H1 (cell line): ENCODE data around the gene SRRT. TPM values are rescaled to one million over a fixed set of nuclear protein-coding genes. Genes with fewer than 3 reads are reported as not detected.

ENCODE experiments used
- CTCF ChIA-PET: fragments of 300-600 bp; sonication (Branson Sonifier 250); formaldehyde crosslinking; loops from one replicate; lab custom pipeline; 2021; ENCODE audit not compliant: partially characterized antibody; lab: Charles Lee
- POLR2A ChIA-PET: fragments of 300-600 bp; sonication (Branson Sonifier 250); formaldehyde crosslinking; loops from one replicate; lab custom pipeline; 2021; ENCODE audit warnings: inconsistent platforms; ENCODE audit not compliant: partially characterized antibody; lab: Charles Lee
- DNase-seq, 2 experiments: peaks; one replicate each; pipeline versions ENCODE4 v3.0.0 to v3.0.0-alpha.2; 2010 to 2022; ENCODE audit warnings: low spot score in 2 of 2, low read depth in 1 of 2, mixed read lengths in 1 of 2
- FAIRE-seq: peaks from 2 replicates; lab custom pipeline; 2011; peaks lifted over from hg19 to GRCh38; lab: Jason Lieb, UNC
- H2AFZ ChIP-seq: 2 replicates; pipeline ENCODE4 v1.8.1; 2012; ENCODE audit warnings: low read length, inconsistent platforms
- H2AK5ac ChIP-seq: 2 replicates; pipeline ENCODE4 v1.6.1; 2013; ENCODE audit warnings: low read depth, low read length
- H2BK120ac ChIP-seq: replicated peaks from 2 replicates; pipeline ENCODE3; 2013; ENCODE audit warnings: low read depth, low read length, inconsistent platforms
- H2BK12ac ChIP-seq: 2 replicates; pipeline ENCODE4 v1.6.1; 2013; ENCODE audit warnings: low read depth, low read length
- H2BK15ac ChIP-seq: 2 replicates; pipeline ENCODE4 v1.6.1; 2013; ENCODE audit warnings: low read length
- H2BK20ac ChIP-seq: 2 replicates; pipeline ENCODE4 v1.6.1; 2013; ENCODE audit warnings: low read length
- H2BK5ac ChIP-seq: 2 replicates; pipeline ENCODE4 v1.6.1; 2013; ENCODE audit warnings: low read depth, low read length
- H3K14ac ChIP-seq: 2 replicates; pipeline ENCODE4 v1.6.1; 2013; ENCODE audit warnings: inconsistent platforms; ENCODE audit not compliant: insufficient read length
- H3K18ac ChIP-seq: 2 replicates; pipeline ENCODE4 v1.6.1; 2013; ENCODE audit warnings: low read length; ENCODE audit errors: extremely low read depth
- H3K23ac ChIP-seq: 2 replicates; pipeline ENCODE4 v1.6.1; 2013; ENCODE audit warnings: inconsistent platforms; ENCODE audit not compliant: insufficient read length
- H3K23me2 ChIP-seq: 2 replicates; pipeline ENCODE4 v1.6.1; 2013; ENCODE audit warnings: low read depth, low read length
- H3K27ac ChIP-seq: 2 replicates; pipeline ENCODE4 v1.6.1; 2011; ENCODE audit warnings: low read depth, low read length, inconsistent platforms
- H3K27me3 ChIP-seq, 4 experiments: replicated peaks in 1 of 4; 1 replicate in 1 of 4; 2 replicates in 3 of 4; pipeline versions ENCODE4 v1.6.1 to v1.8.1; 2011 to 2013; ENCODE audit warnings: low read length in 3 of 4, mild to moderate bottlenecking in 3 of 4, inconsistent platforms in 2 of 4, mixed read lengths in 2 of 4, moderate library complexity in 1 of 4; ENCODE audit not compliant: control insufficient read depth in 3 of 4, insufficient read depth in 3 of 4; ENCODE audit errors: extremely low read depth in 1 of 4
- H3K36me3 ChIP-seq, 4 experiments: 2 replicates each; pipeline versions ENCODE4 v1.6.1 to v1.8.1; 2011 to 2013; ENCODE audit warnings: mild to moderate bottlenecking in 4 of 4, low read length in 3 of 4, moderate library complexity in 2 of 4, control low read depth in 1 of 4, inconsistent platforms in 1 of 4; ENCODE audit not compliant: insufficient read depth in 4 of 4, control insufficient read depth in 2 of 4
- H3K4ac ChIP-seq: replicated peaks from 2 replicates; pipeline ENCODE3; 2013; ENCODE audit warnings: low read length, low read depth, mixed read lengths, inconsistent platforms; ENCODE audit not compliant: insufficient read length
- H3K4me1 ChIP-seq, 4 experiments: replicated peaks in 1 of 4; 1 replicate in 1 of 4; 2 replicates in 3 of 4; pipeline versions ENCODE4 v1.6.1 to v1.8.1; 2011 to 2013; ENCODE audit warnings: low read length in 3 of 4, inconsistent platforms in 2 of 4, mixed read lengths in 1 of 4; ENCODE audit not compliant: insufficient read depth in 4 of 4, control insufficient read depth in 3 of 4
- H3K4me2 ChIP-seq, 2 experiments: 2 replicates each; pipeline versions ENCODE4 v1.6.1 to v1.8.1; 2011 to 2013; ENCODE audit warnings: low read depth in 2 of 2, low read length in 2 of 2, control low read depth in 1 of 2, inconsistent platforms in 1 of 2, mild to moderate bottlenecking in 1 of 2; ENCODE audit not compliant: insufficient read depth in 1 of 2
- H3K4me3 ChIP-seq, 4 experiments: fragments of 200-600, 300-600 bp in 1 of 4; sonication (generic), shearing (Covaris generic), sonication (Bioruptor Twin) in 1 of 4; 2 replicates each; pipeline versions ENCODE4 v1.5.1 to v1.8.1; 2011 to 2016; ENCODE audit warnings: low read length in 4 of 4, low read depth in 3 of 4, control low read depth in 2 of 4, inconsistent platforms in 2 of 4, mild to moderate bottlenecking in 2 of 4, mixed read lengths in 1 of 4, moderate library complexity in 1 of 4; ENCODE audit not compliant: insufficient read depth in 2 of 4; ENCODE audit errors: extremely low read depth in 1 of 4
- H3K56ac ChIP-seq: replicated peaks from 2 replicates; pipeline ENCODE3; 2013; ENCODE audit warnings: low read depth, mild to moderate bottlenecking, mixed read lengths, low read length, inconsistent platforms; ENCODE audit not compliant: insufficient read length
- H3K79me1 ChIP-seq: 2 replicates; pipeline ENCODE4 v1.6.1; 2013; ENCODE audit warnings: low read depth, low read length, control low read depth
- H3K79me2 ChIP-seq, 2 experiments: 2 replicates each; pipeline versions ENCODE4 v1.6.1 to v1.8.1; 2012 to 2013; ENCODE audit warnings: low read length in 2 of 2, mild to moderate bottlenecking in 2 of 2, inconsistent platforms in 1 of 2; ENCODE audit not compliant: insufficient read depth in 2 of 2, control insufficient read depth in 1 of 2
- H3K9ac ChIP-seq, 4 experiments: replicated peaks in 1 of 4; 1 replicate in 1 of 4; 2 replicates in 3 of 4; pipeline versions ENCODE4 v1.6.1 to v1.8.1; 2011 to 2013; ENCODE audit warnings: low read depth in 3 of 4, low read length in 3 of 4, control low read depth in 2 of 4, mild to moderate bottlenecking in 2 of 4, moderate library complexity in 2 of 4, inconsistent platforms in 1 of 4; ENCODE audit errors: extremely low read depth in 1 of 4
- H3K9me3 ChIP-seq, 2 experiments: 2 replicates each; pipeline versions ENCODE4 v1.6.1 to v1.8.1; 2012 to 2013; ENCODE audit warnings: mild to moderate bottlenecking in 2 of 2, moderate library complexity in 2 of 2, control low read depth in 1 of 2, inconsistent platforms in 1 of 2, low read depth in 1 of 2, low read length in 1 of 2, mixed read lengths in 1 of 2; ENCODE audit not compliant: insufficient read depth in 2 of 2
- H4K20me1 ChIP-seq, 2 experiments: replicated peaks in 1 of 2; 2 replicates each; pipeline versions ENCODE3 to v1.8.1; 2011 to 2013; ENCODE audit warnings: inconsistent platforms in 2 of 2, low read length in 2 of 2, mild to moderate bottlenecking in 1 of 2; ENCODE audit not compliant: insufficient read depth in 2 of 2, control insufficient read depth in 1 of 2
- H4K5ac ChIP-seq: 2 replicates; pipeline ENCODE4 v1.6.1; 2013; ENCODE audit warnings: low read length, low read depth, mixed read lengths, inconsistent platforms; ENCODE audit not compliant: insufficient read length
- H4K8ac ChIP-seq: 2 replicates; pipeline ENCODE4 v1.8.0; 2013; ENCODE audit warnings: mild to moderate bottlenecking, moderate library complexity, low read length, inconsistent platforms; ENCODE audit not compliant: insufficient read depth; ENCODE audit errors: extremely low read depth
- H4K91ac ChIP-seq: replicated peaks from 2 replicates; pipeline ENCODE3; 2013; ENCODE audit warnings: low read length, mixed read lengths, inconsistent platforms; ENCODE audit not compliant: insufficient read length
- NRF1 ChIP-seq: IDR thresholded peaks from 2 replicates; pipeline ENCODE4 v1.6.1; 2011; ENCODE audit warnings: mild to moderate bottlenecking, low read depth, low read length, improper control_type of control experiment
- ZNF274 ChIP-seq: IDR thresholded peaks from 2 replicates; pipeline ENCODE4 v1.7.0; 2012; ENCODE audit warnings: low read length, borderline replicate concordance; ENCODE audit errors: extremely low read depth
- WGBS, 2 experiments: shearing (Covaris generic) in 1 of 2; methylation state at CpG; one replicate each; pipeline versions ENCODE4 v1.1.6 to v1.1.7; 2013 to 2015; ENCODE audit warnings: low lambda C conversion rate in 2 of 2, mixed read lengths in 2 of 2, inconsistent platforms in 1 of 2, low coverage in 1 of 2, missing lambda C conversion rate in 1 of 2; ENCODE audit not compliant: insufficient replicate concordance in 2 of 2, insufficient coverage in 1 of 2, insufficient read length in 1 of 2; ENCODE audit errors: extremely low coverage in 1 of 2, missing lambda C conversion rate in 1 of 2; 5-methylcytosine and 5-hydroxymethylcytosine counted together
- polyA plus RNA-seq, 7 experiments: library from polyadenylated mRNA; depleted of rRNA in 3 of 7; stranded (reverse) in 5 of 7; unstranded in 2 of 7; fragments of >200 nt in 5 of 7; fragments of 200-250 nt in 2 of 7; gene quantifications; 1 replicate in 5 of 7; 2 replicates in 1 of 7; 4 replicates in 1 of 7; pipeline versions ENCODE4 v1.2.1 to v1.2.3, GENCODE V29; 2011 to 2013; ENCODE audit warnings: missing spikeins in 2 of 7, mixed read lengths in 2 of 7
- total RNA-seq: library from RNA; stranded (reverse); fragmentation: NEBNext Ultra II Directional; extraction: Animal tissue kit (Norgen Biotek cat#: 25700); gene quantifications from 2 replicates; pipeline ENCODE4 v1.2.1, GENCODE V29; 2021

The SRRT gene
- total and polyA plus RNA-seq, 2 of the 8 experiments (the other 6 are each of a cell fraction or from before 2014, with no cell fraction given), result 66.7 to 237 TPM

- Histone ChIP-seq H3K9me3 (no peaks in the 10 kb centered on the region), H3K23me2 (peaks cover 6% of the 10 kb centered on the region; the same call in 1 of the 2 replicates), H3K56ac (no peak overlapping the region), H4K8ac (no peak overlapping the region), H2BK20ac (no peak overlapping the region), H2BK12ac (no peak overlapping the region), H2AK5ac (no peak overlapping the region), H4K5ac (no peak overlapping the region), H3K4me2 (no peak overlapping the region), H2AFZ (no peak overlapping the region), H3K4me3 (no peak overlapping the region), H3K79me2 (peaks cover 0 to 11% of the 10 kb centered on the region in 2 experiments; a peak in 3 of 4 replicates), H2BK15ac (no peak overlapping the region), H4K20me1 (peaks cover 0 to 6% of the 10 kb centered on the region in 2 experiments), H2BK5ac (no peak overlapping the region), H3K79me1 (peaks cover 5% of the 10 kb centered on the region), H3K9ac (no peak overlapping the region), H4K91ac (no peak overlapping the region), H3K4me1 (peaks cover 2 to 13% (median 11%) of the 10 kb centered on the region in 4 experiments), H2BK120ac (no peak overlapping the region), H3K36me3 (peaks cover 6 to 22% (median 11%) of the 10 kb centered on the region in 4 experiments; a peak in 7 of 8 replicates), H3K4ac (no peak overlapping the region), H3K27me3 (no peaks in the 10 kb centered on the region), H3K23ac (no peak overlapping the region), H3K18ac (no peak overlapping the region), H3K27ac (no peak overlapping the region), H3K14ac (no peak overlapping the region)
- no peak for FAIRE-seq
- CTCF ChIA-PET, result interaction anchor here (1.4 to 4.5 kb wide), 3 partner anchors 7 to 172 kb away, joined by 4 to 25 read pairs (median 8); no protein-coding TSS in a partner anchor
- 89% methylated on average over 10 of the region's 10 CpGs; no CpG with 5 or more reads in 1 of the 2 experiments for WGBS, 2 experiments
- TF ChIP-seq NRF1 (no peak), ZNF274 (no peak)
- DNase-seq, result no peak
- POLR2A ChIA-PET, result interaction anchor here (0.8 to 2.1 kb wide), 5 partner anchors 8 to 60 kb away, joined by 3 to 10 read pairs (median 3); no protein-coding TSS in a partner anchor
Observed at GRCh38 chr7:100863406-100863950, 11.4 kb upstream of the SRRT start.
